ENCODE results near the gene CTNNBL1. TPM values are rescaled to one million over a fixed set of nuclear protein-coding genes. Genes with fewer than 3 reads are reported as not detected.

Gene CTNNBL1
- total RNA-seq, 4 donors from 2014 or later: 40.4 to 54.3 (median 44.7) TPM

DNA sequence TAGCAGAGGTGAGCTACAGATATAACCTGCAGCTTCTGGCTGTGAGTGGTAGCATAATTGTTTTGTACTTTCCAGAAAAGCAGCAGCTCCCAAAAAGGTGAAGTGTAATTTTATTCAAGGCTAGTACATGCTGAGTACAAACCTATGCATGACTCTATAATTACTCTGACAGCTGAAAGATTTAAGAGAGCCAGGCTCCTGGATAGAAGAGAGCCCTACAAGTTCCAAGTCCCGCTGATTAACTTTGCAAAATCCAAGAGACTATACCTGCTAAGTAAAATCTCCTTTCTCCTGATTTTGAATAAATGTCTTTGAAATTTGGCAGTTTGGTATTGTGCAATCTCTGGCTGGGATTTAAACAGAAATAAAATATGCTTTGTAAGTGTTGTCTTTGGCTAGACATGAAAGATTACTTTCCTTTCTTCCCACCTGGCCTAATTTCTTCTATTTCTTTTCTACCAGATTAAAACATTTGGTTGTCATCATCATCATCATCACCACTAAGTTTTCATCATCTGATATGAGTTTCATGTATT is 79.5 kb downstream of the CTNNBL1 start:
- Histone ChIP-seq H3K4me1 (peaks cover 0 to 12% (median 9%) of the 10 kb centered on the region in 4 donors), H3K36me3 (peaks cover 0 to 31% (median 28%) of the 10 kb centered on the region in 4 donors), H3K4me3 (no peak overlapping the region), H3K27me3 (no peaks in the 10 kb centered on the region), H3K27ac (replicated peaks in 1 of 4) (no peak overlapping the region), H3K9me3 (no peaks in the 10 kb centered on the region)
- peak; percentile 21 for DNase-seq (ENCODE audit: extremely low spot score)
- intact Hi-C loops (cut with DNase I): no loop called here
- 69% methylated on average over 1 of the region's 1 CpG for WGBS
- TF ChIP-seq, protein P1, sequence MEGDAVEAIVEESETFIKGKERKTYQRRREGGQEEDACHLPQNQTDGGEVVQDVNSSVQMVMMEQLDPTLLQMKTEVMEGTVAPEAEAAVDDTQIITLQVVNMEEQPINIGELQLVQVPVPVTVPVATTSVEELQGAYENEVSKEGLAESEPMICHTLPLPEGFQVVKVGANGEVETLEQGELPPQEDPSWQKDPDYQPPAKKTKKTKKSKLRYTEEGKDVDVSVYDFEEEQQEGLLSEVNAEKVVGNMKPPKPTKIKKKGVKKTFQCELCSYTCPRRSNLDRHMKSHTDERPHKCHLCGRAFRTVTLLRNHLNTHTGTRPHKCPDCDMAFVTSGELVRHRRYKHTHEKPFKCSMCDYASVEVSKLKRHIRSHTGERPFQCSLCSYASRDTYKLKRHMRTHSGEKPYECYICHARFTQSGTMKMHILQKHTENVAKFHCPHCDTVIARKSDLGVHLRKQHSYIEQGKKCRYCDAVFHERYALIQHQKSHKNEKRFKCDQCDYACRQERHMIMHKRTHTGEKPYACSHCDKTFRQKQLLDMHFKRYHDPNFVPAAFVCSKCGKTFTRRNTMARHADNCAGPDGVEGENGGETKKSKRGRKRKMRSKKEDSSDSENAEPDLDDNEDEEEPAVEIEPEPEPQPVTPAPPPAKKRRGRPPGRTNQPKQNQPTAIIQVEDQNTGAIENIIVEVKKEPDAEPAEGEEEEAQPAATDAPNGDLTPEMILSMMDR (IDR thresholded peaks at IDR 0.05): no peak
- TF ChIP-seq POLR2A (IDR thresholded peaks at IDR 0.05; ENCODE audit: low read depth): no peak
- TF ChIP-seq POLR2AphosphoS5 (IDR thresholded peaks at IDR 0.05): no peak
- no peak for TF ChIP-seq EP300 (IDR thresholded peaks at IDR 0.05)

GRCh38 chr20:37774156-37774555 is 80.3 kb downstream of the CTNNBL1 start:
- Histone ChIP-seq H3K27ac (replicated peaks in 1 of 4) (no peak overlapping the region), H3K36me3 (peaks cover 0 to 27% (median 24%) of the 10 kb centered on the region in 4 donors), H3K4me1 (peaks cover 0 to 14% (median 9%) of the 10 kb centered on the region in 4 donors), H3K27me3 (no peaks in the 10 kb centered on the region), H3K4me3 (no peak overlapping the region), H3K9me3 (no peaks in the 10 kb centered on the region)
- intact Hi-C loops (cut with DNase I): no loop called here
- no peak for TF ChIP-seq POLR2A (IDR thresholded peaks at IDR 0.05; ENCODE audit: low read depth)
- TF ChIP-seq POLR2AphosphoS5 (IDR thresholded peaks at IDR 0.05): no peak
- TF ChIP-seq EP300 (IDR thresholded peaks at IDR 0.05): no peak
- TF ChIP-seq, protein P1 (IDR thresholded peaks at IDR 0.05): no peak
- peak; percentile 66 for DNase-seq (ENCODE audit: extremely low spot score)
- WGBS: 86% methylated on average over 5 of the region's 5 CpGs

GRCh38 chr20:37775200-37775599 is 81.4 kb downstream of the CTNNBL1 start:
- intact Hi-C loops (cut with DNase I): no loop called here
- no peaks in the 10 kb centered on the region for H3K27me3 ChIP-seq
- peak; percentile 50 for DNase-seq (ENCODE audit: extremely low spot score)
- TF ChIP-seq POLR2A (IDR thresholded peaks at IDR 0.05; ENCODE audit: low read depth) (no peak), POLR2AphosphoS5 (IDR thresholded peaks at IDR 0.05) (no peak), EP300 (IDR thresholded peaks at IDR 0.05) (no peak)
- TF ChIP-seq, protein P1 (IDR thresholded peaks at IDR 0.05): no peak
- H3K4me1 ChIP-seq: peaks cover 0 to 14% (median 9%) of the 10 kb centered on the region in 4 donors
- H3K9me3 ChIP-seq: no peaks in the 10 kb centered on the region
- no peak overlapping the region for H3K4me3 ChIP-seq
- peaks cover 0 to 24% (median 20%) of the 10 kb centered on the region in 4 donors for H3K36me3 ChIP-seq
- H3K27ac ChIP-seq (replicated peaks in 1 of 4): no peak overlapping the region
- 90% methylated on average over 5 of the region's 5 CpGs for WGBS

DNA sequence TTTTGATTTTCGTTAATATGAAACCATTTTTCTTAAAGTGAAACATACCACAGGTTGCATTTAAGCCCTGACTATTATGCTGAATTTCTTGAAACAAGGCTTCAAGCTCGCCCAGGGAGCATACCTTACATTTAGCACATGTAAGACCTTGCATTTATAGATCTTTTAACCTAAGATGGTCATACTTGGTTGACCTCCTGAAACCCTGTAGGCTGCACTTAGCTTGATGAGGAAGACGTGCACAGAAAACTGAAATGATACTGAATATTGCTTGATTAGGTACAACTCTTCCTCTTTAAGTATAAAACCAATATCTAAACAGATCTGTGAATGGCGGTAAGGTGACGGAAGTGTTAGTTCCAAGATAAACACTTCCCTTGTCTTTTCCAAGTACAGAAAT is 82.2 kb downstream of the CTNNBL1 start:
- H3K36me3 ChIP-seq: peaks cover 0 to 24% (median 14%) of the 10 kb centered on the region in 4 donors
- H3K4me3 ChIP-seq: no peak overlapping the region
- H3K27ac ChIP-seq (replicated peaks in 1 of 4): no peak overlapping the region
- 91% methylated on average over 5 of the region's 5 CpGs for WGBS
- peaks cover 0 to 14% (median 9%) of the 10 kb centered on the region in 4 donors for H3K4me1 ChIP-seq
- TF ChIP-seq, protein P1 (IDR thresholded peaks at IDR 0.05): no peak
- no peak for TF ChIP-seq POLR2AphosphoS5 (IDR thresholded peaks at IDR 0.05)
- TF ChIP-seq EP300 (IDR thresholded peaks at IDR 0.05): no peak
- TF ChIP-seq POLR2A (IDR thresholded peaks at IDR 0.05; ENCODE audit: low read depth): no peak
- peak; percentile 24 for DNase-seq (ENCODE audit: extremely low spot score)
- intact Hi-C loops (cut with DNase I): no loop called here
- no peaks in the 10 kb centered on the region for H3K9me3 ChIP-seq
- no peaks in the 10 kb centered on the region for H3K27me3 ChIP-seq

- no peak overlapping the region for H3K27ac ChIP-seq (replicated peaks in 1 of 4)
- TF ChIP-seq EP300 (IDR thresholded peaks at IDR 0.05): no peak
- no peak for TF ChIP-seq POLR2AphosphoS5 (IDR thresholded peaks at IDR 0.05)
- no peak for TF ChIP-seq POLR2A (IDR thresholded peaks at IDR 0.05; ENCODE audit: low read depth)
- TF ChIP-seq, protein P1 (IDR thresholded peaks at IDR 0.05): no peak
- peaks cover 0 to 14% (median 9%) of the 10 kb centered on the region in 4 donors for H3K4me1 ChIP-seq
- no peaks in the 10 kb centered on the region for H3K9me3 ChIP-seq
- H3K36me3 ChIP-seq: peaks cover 0 to 24% (median 14%) of the 10 kb centered on the region in 4 donors
- H3K4me3 ChIP-seq: no peak overlapping the region
- no peak for DNase-seq (ENCODE audit: extremely low spot score)
- intact Hi-C loops (cut with DNase I): no loop called here
- 99% methylated on average over 3 of the region's 3 CpGs for WGBS
- H3K27me3 ChIP-seq: no peaks in the 10 kb centered on the region
These were observed 82.7 kb downstream of the CTNNBL1 start for GRCh38 chr20:37776526-37776925.

All from esophagus muscularis mucosa (tissue), 4 donors.